GM23248 (cell line): ENCODE results near the gene RPS8. TPM values are rescaled to one million over a fixed set of nuclear protein-coding genes. Genes with fewer than 3 reads are reported as not detected.
"Not testable (repeated sequence)": the region's sequence is repeated elsewhere in the genome, so short reads cannot be mapped to it uniquely, and the experiment has no call there.

Source experiments
- DNase-seq: peaks from one replicate; pipeline ENCODE4 v3.0.0-alpha.2; 2015
- H2AFZ ChIP-seq: fragments of 200-600 bp; sonication (generic); 2 replicates; pipeline ENCODE4 v1.6.1; 2016; ENCODE audit warnings: antibody characterized with exemption
- H3F3A ChIP-seq: fragments of 200-600 bp; sonication (generic); 2 replicates; pipeline ENCODE4 v1.6.1; 2016; ENCODE audit warnings: mild to moderate bottlenecking, antibody characterized with exemption, mixed run types; ENCODE audit not compliant: insufficient read depth
- H3K27ac ChIP-seq: fragments of 200-600 bp; sonication (generic); 2 replicates; pipeline ENCODE4 v1.5.1; 2016; ENCODE audit warnings: mild to moderate bottlenecking
- H3K27me3 ChIP-seq: fragments of 200-600 bp; sonication (generic); replicated peaks from 2 replicates; pipeline ENCODE4 v1.6.1; 2016; ENCODE audit warnings: mild to moderate bottlenecking; ENCODE audit not compliant: insufficient read depth
- H3K36me3 ChIP-seq: fragments of 200-600 bp; sonication (generic); 2 replicates; pipeline ENCODE4 v1.6.1; 2016; ENCODE audit warnings: low read depth, mild to moderate bottlenecking
- H3K4me1 ChIP-seq: fragments of 200-600 bp; sonication (generic); 2 replicates; pipeline ENCODE4 v1.6.1; 2016; ENCODE audit warnings: mild to moderate bottlenecking; ENCODE audit not compliant: insufficient read depth
- H3K4me2 ChIP-seq: fragments of 200-600 bp; sonication (generic); one replicate; pipeline ENCODE4 v1.6.1; 2016; ENCODE audit warnings: mild to moderate bottlenecking; ENCODE audit not compliant: unreplicated experiment
- H3K4me3 ChIP-seq: fragments of 200-600 bp; sonication (generic); 2 replicates; pipeline ENCODE4 v1.5.1; 2016; ENCODE audit warnings: mild to moderate bottlenecking
- H3K79me2 ChIP-seq: fragments of 200-600 bp; sonication (generic); 2 replicates; pipeline ENCODE4 v1.6.1; 2016; ENCODE audit warnings: mild to moderate bottlenecking; ENCODE audit not compliant: insufficient read depth
- H3K9ac ChIP-seq: fragments of 200-600 bp; sonication (generic); 2 replicates; pipeline ENCODE4 v1.6.1; 2016; ENCODE audit warnings: mild to moderate bottlenecking
- H3K9me2 ChIP-seq: fragments of 200-600 bp; sonication (generic); 2 replicates; pipeline ENCODE4 v1.6.1; 2016; ENCODE audit warnings: mixed run types, mild to moderate bottlenecking, moderate library complexity; ENCODE audit not compliant: insufficient read depth
- H3K9me3 ChIP-seq: fragments of 200-600 bp; sonication (generic); one replicate; pipeline ENCODE4 v1.6.1; 2017; ENCODE audit warnings: low read depth
- H4K20me1 ChIP-seq: fragments of 200-600 bp; sonication (generic); 2 replicates; pipeline ENCODE4 v1.6.0; 2016; ENCODE audit not compliant: insufficient read depth
- EZH2 ChIP-seq: fragments of 200-600 bp; sonication (generic); IDR thresholded peaks from 2 replicates; pipeline ENCODE4 v1.6.1; 2018; ENCODE audit warnings: antibody characterized with exemption, mild to moderate bottlenecking; ENCODE audit not compliant: insufficient read depth, poor library complexity, severe bottlenecking
- EZH2phosphoT487 ChIP-seq: fragments of 200-600 bp; sonication (generic); IDR thresholded peaks from 2 replicates; pipeline ENCODE4 v1.6.1; 2018; ENCODE audit warnings: antibody characterized with exemption, moderate library complexity, mild to moderate bottlenecking, low read depth; ENCODE audit not compliant: insufficient read depth
- WGBS, 2 experiments: methylation state at CpG; one replicate each; pipeline ENCODE4 v1.1.6; 2015 to 2017; ENCODE audit warnings: low lambda C conversion rate in 2 of 2, low coverage in 1 of 2; ENCODE audit errors: missing lambda C conversion rate in 2 of 2; 5-methylcytosine and 5-hydroxymethylcytosine counted together
- in situ Hi-C: fragments of 300-500 bp; cut with MboI; formaldehyde crosslinking; loops from 2 replicates; pipeline ENCODE4 v1.15.0; 2020
- polyA plus RNA-seq: library from polyadenylated mRNA; unstranded; fragments of >200 nt; fragmentation: Nextera tagmentation; extraction: Ambion mirVana; gene quantifications from 2 replicates; pipeline ENCODE4 v1.2.1, GENCODE V29; 2016
- total RNA-seq: library from RNA; depleted of rRNA; stranded (reverse); fragments of >200 nt; shearing (Covaris generic); gene quantifications from 2 replicates; pipeline ENCODE4 v1.2.3, GENCODE V29; 2014

RPS8 gene
- total and polyA plus RNA-seq, 2 experiments from 2014 or later = 596 to 1,375 TPM

GRCh38 chr1:44821240-44821715, 45.9 kb downstream of the RPS8 start:
- no peak for TF ChIP-seq EZH2phosphoT487
- no peak for TF ChIP-seq EZH2
- H3K9me2 ChIP-seq = no peaks in the 10 kb centered on the region
- H3K9ac ChIP-seq = no peak overlapping the region
- H3K27me3 ChIP-seq = no peaks in the 10 kb centered on the region
- H4K20me1 ChIP-seq = no peaks in the 10 kb centered on the region
- no peaks in the 10 kb centered on the region for H3K9me3 ChIP-seq
- in situ Hi-C loops = no loop called here
- 91 to 93% methylated on average over 9 of the region's 9 CpGs for WGBS, 2 experiments
- no peak for DNase-seq
- H3K27ac ChIP-seq = no peak overlapping the region
- H3K4me2 ChIP-seq = no peak overlapping the region
- no peak overlapping the region for H2AFZ ChIP-seq
- H3K79me2 ChIP-seq = no peaks in the 10 kb centered on the region
- peaks cover 35% of the 10 kb centered on the region for H3F3A ChIP-seq
- H3K36me3 ChIP-seq = no peaks in the 10 kb centered on the region
- no peak overlapping the region for H3K4me3 ChIP-seq
- peaks cover 13% of the 10 kb centered on the region for H3K4me1 ChIP-seq

- no peak overlapping the region for H3K27ac ChIP-seq
- 86 to 96% methylated on average over 5 to 6 of the region's 6 CpGs for WGBS, 2 experiments
- H3K4me1 ChIP-seq = peaks cover 13% of the 10 kb centered on the region
- no peak overlapping the region for H3K4me2 ChIP-seq
- H2AFZ ChIP-seq = no peak overlapping the region
- H3K79me2 ChIP-seq = no peaks in the 10 kb centered on the region
- H3K36me3 ChIP-seq = no peaks in the 10 kb centered on the region
- no peak for TF ChIP-seq EZH2phosphoT487
- no peak for TF ChIP-seq EZH2
- in situ Hi-C loops = no loop called here
- no peaks in the 10 kb centered on the region for H3K9me3 ChIP-seq
- no peaks in the 10 kb centered on the region for H3K27me3 ChIP-seq
- no peaks in the 10 kb centered on the region for H4K20me1 ChIP-seq
- H3K4me3 ChIP-seq = no peak overlapping the region
- H3K9me2 ChIP-seq = no peaks in the 10 kb centered on the region
- DNase-seq = no peak
- H3F3A ChIP-seq = peaks cover 31% of the 10 kb centered on the region
- H3K9ac ChIP-seq = no peak overlapping the region
These were observed 46.9 kb downstream of the RPS8 start for GRCh38 chr1:44822131-44822701.

GRCh38 chr1:44822981-44823451, 47.7 kb downstream of the RPS8 start:
- no peaks in the 10 kb centered on the region for H3K79me2 ChIP-seq
- peaks cover 12% of the 10 kb centered on the region for H3K4me1 ChIP-seq
- no peak for DNase-seq
- H3K4me3 ChIP-seq = no peak overlapping the region
- WGBS, 2 experiments = 79 to 83% methylated on average over 14 to 15 of the region's 15 CpGs
- H2AFZ ChIP-seq = no peak overlapping the region
- no peaks in the 10 kb centered on the region for H3K36me3 ChIP-seq
- in situ Hi-C loops = no loop called here
- H3K9me2 ChIP-seq = no peaks in the 10 kb centered on the region
- H3K9me3 ChIP-seq = no peaks in the 10 kb centered on the region
- H3K27me3 ChIP-seq = no peaks in the 10 kb centered on the region
- TF ChIP-seq EZH2 = no peak
- TF ChIP-seq EZH2phosphoT487 = no peak
- no peak overlapping the region for H3K27ac ChIP-seq
- no peak overlapping the region for H3K9ac ChIP-seq
- no peaks in the 10 kb centered on the region for H4K20me1 ChIP-seq
- H3K4me2 ChIP-seq = no peak overlapping the region
- H3F3A ChIP-seq = peaks cover 23% of the 10 kb centered on the region

GRCh38 chr1:44824392-44824791, 49.1 kb downstream of the RPS8 start:
- in situ Hi-C loops, H3K4me2 ChIP-seq, H2AFZ ChIP-seq, H3K9ac ChIP-seq, H3K9me3 ChIP-seq, H3K9me2 ChIP-seq, H3F3A ChIP-seq, H3K4me1 ChIP-seq, H3K79me2 ChIP-seq, H3K27ac ChIP-seq, H4K20me1 ChIP-seq, DNase-seq, H3K27me3 ChIP-seq, H3K36me3 ChIP-seq, H3K4me3 ChIP-seq: not testable (repeated sequence)
- 90 to 95% methylated on average over 6 of the region's 6 CpGs for WGBS, 2 experiments
